Ascending aorta (tissue), 2 donors: Measurements from ENCODE around the gene FBXL13. TPM values are rescaled to one million over a fixed set of nuclear protein-coding genes. Genes with fewer than 3 reads are reported as not detected.
A peak's percentile ranks its signal among the peaks of the same experiment; 100 is the strongest.

Experiments used
- DNase-seq, 2 donors: peaks; one replicate each; pipeline ENCODE4 v3.0.0-alpha.2; 2019; ENCODE audit warnings: low spot score in 2 of 2
- H3K27ac ChIP-seq, 2 donors: fragments of 200-600 bp; sonication (generic); one replicate each; pipeline ENCODE4 v1.5.1; 2016 to 2017; ENCODE audit warnings: mild to moderate bottlenecking in 1 of 2
- H3K27me3 ChIP-seq: fragments of 200-600 bp; sonication (generic); one replicate; pipeline ENCODE4 v1.5.1; 2017
- H3K36me3 ChIP-seq, 2 donors: fragments of 200-600 bp; sonication (generic); one replicate each; pipeline ENCODE4 v1.5.1; 2016
- H3K4me1 ChIP-seq, 2 donors: fragments of 200-600 bp; sonication (generic); one replicate each; pipeline ENCODE4 v1.5.1; 2016 to 2017; ENCODE audit warnings: mild to moderate bottlenecking in 1 of 2
- H3K4me3 ChIP-seq, 2 donors: fragments of 200-600 bp; sonication (generic); one replicate each; pipeline ENCODE4 v1.5.1; 2016 to 2017; ENCODE audit warnings: mild to moderate bottlenecking in 1 of 2
- H3K9me3 ChIP-seq, 2 donors: fragments of 200-600 bp; sonication (generic); one replicate each; pipeline ENCODE4 v1.5.1; 2016
- CTCF ChIP-seq, 3 experiments: fragments of 200-600 bp in 2 of 3; fragments of 450-650 bp in 1 of 3; sonication (generic) in 2 of 3; IDR thresholded peaks; one replicate each; pipeline ENCODE4 v1.5.1; 2016 to 2019; ENCODE audit warnings: antibody characterized with exemption in 3 of 3, mild to moderate bottlenecking in 1 of 3, moderate library complexity in 1 of 3
- intact Hi-C: fragments of 100-400 bp; cut with DNase I; formaldehyde crosslinking; loops from one replicate; pipeline ENCODE4 v1.15.1; 2023
- total RNA-seq: library from RNA; depleted of rRNA; stranded (reverse); fragments of >200 nt; gene quantifications from one replicate; pipeline ENCODE4 v1.1.0, GENCODE V29; 2016

Gene FBXL13
- total RNA-seq, 1 donor from 2014 or later = 0.75 TPM

- no peaks in the 10 kb centered on the region for H3K27me3 ChIP-seq
- peaks cover 3 to 11% of the 10 kb centered on the region in 2 donors for H3K4me1 ChIP-seq
- no peak overlapping the region for H3K4me3 ChIP-seq
- H3K36me3 ChIP-seq = peaks cover 0 to 10% of the 10 kb centered on the region in 2 donors
- intact Hi-C loops = no loop called here
- no peak for TF ChIP-seq CTCF (IDR thresholded peaks at IDR 0.05)
- no peaks in the 10 kb centered on the region for H3K9me3 ChIP-seq
- H3K27ac ChIP-seq = no peak overlapping the region
- DNase-seq = no peak
Observed at GRCh38 chr7:102832674-102833073, 241.9 kb downstream of the FBXL13 start.

GRCh38 chr7:102830197-102830596, 244.4 kb downstream of the FBXL13 start:
- Histone ChIP-seq H3K4me3 (no peak overlapping the region), H3K27me3 (no peaks in the 10 kb centered on the region), H3K27ac (no peak overlapping the region), H3K36me3 (peaks cover 0 to 14% of the 10 kb centered on the region in 2 donors), H3K9me3 (no peaks in the 10 kb centered on the region), H3K4me1 (no peaks in the 10 kb centered on the region)
- no peak for DNase-seq
- no peak for TF ChIP-seq CTCF (IDR thresholded peaks at IDR 0.05)
- intact Hi-C loops = no loop called here

- intact Hi-C loops = no loop called here
- Histone ChIP-seq H3K36me3 (peaks cover 0 to 14% of the 10 kb centered on the region in 2 donors), H3K9me3 (no peaks in the 10 kb centered on the region), H3K4me1 (no peaks in the 10 kb centered on the region), H3K27me3 (no peaks in the 10 kb centered on the region), H3K27ac (no peak overlapping the region), H3K4me3 (no peak overlapping the region)
- no peak for DNase-seq
- no peak for TF ChIP-seq CTCF (IDR thresholded peaks at IDR 0.05)
Observed at GRCh38 chr7:102829075-102829474, 245.5 kb downstream of the FBXL13 start.

GRCh38 chr7:102828286-102828685, 246.3 kb downstream of the FBXL13 start:
- intact Hi-C loops = no loop called here
- H3K36me3 ChIP-seq = peaks cover 0 to 14% of the 10 kb centered on the region in 2 donors
- peaks cover 0 to 3% of the 10 kb centered on the region in 2 donors for H3K4me1 ChIP-seq
- H3K27ac ChIP-seq = no peak overlapping the region
- no peaks in the 10 kb centered on the region for H3K27me3 ChIP-seq
- H3K4me3 ChIP-seq = no peak overlapping the region
- DNase-seq = no peak
- H3K9me3 ChIP-seq = no peaks in the 10 kb centered on the region
- TF ChIP-seq CTCF (IDR thresholded peaks at IDR 0.05) = no peak

GRCh38 chr7:102823390-102824119, 251.0 kb downstream of the FBXL13 start:
- Histone ChIP-seq H3K4me1 (peaks cover 0 to 3% of the 10 kb centered on the region in 2 donors), H3K36me3 (peaks cover 0 to 4% of the 10 kb centered on the region in 2 donors), H3K27ac (peak overlapping the region; percentile 27 to 54)

More at GRCh38 chr7:102823390-102824119, 251.0 kb downstream of the FBXL13 start:
- H3K27me3 ChIP-seq = no peaks in the 10 kb centered on the region
- TF ChIP-seq CTCF (IDR thresholded peaks at IDR 0.05) = no peak
- intact Hi-C loops = no loop called here
- no peak overlapping the region for H3K4me3 ChIP-seq
- DNase-seq = no peak
- H3K9me3 ChIP-seq = no peaks in the 10 kb centered on the region
